Measurements from ENCODE around the gene RCAN3.

DNA sequence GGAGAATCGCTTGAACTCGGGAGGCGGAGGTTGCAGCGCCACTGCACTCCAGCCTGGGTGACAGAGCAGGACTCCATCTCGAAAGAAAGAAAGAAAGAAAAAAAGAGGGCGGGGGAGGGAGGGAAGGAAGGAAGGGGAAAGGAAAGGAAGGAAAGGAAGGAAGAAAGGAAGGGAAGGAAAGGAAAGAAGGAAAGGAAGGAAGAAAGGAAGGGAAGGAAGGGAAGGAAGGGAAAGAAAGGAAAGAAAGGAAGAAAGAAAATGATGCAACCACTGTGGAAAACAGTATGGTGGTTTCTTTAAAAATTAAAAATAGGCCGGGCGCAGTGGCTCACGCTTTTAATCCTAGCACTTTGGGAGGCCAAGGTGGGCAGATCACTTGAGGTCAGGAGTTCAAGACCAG is 15.2 kb upstream of the RCAN3 start:
- TF ChIP-seq YY1 (IDR thresholded peaks at IDR 0.05; ENCODE audit: insufficient read depth, insufficient read length) (no peak), SUZ12 (IDR thresholded peaks at IDR 0.05; ENCODE audit: extremely low read depth, insufficient read depth, insufficient read length) (no peak)

Data from NT2/D1 (cell line).